GM23248 (cell line): ENCODE data around the gene FAM162B. TPM values are rescaled to one million over a fixed set of nuclear protein-coding genes. Genes with fewer than 3 reads are reported as not detected.

Source experiments
- DNase-seq: peaks from one replicate; pipeline ENCODE4 v3.0.0-alpha.2; 2015
- H2AFZ ChIP-seq: fragments of 200-600 bp; sonication (generic); 2 replicates; pipeline ENCODE4 v1.6.1; 2016; ENCODE audit warnings: antibody characterized with exemption
- H3F3A ChIP-seq: fragments of 200-600 bp; sonication (generic); 2 replicates; pipeline ENCODE4 v1.6.1; 2016; ENCODE audit warnings: mild to moderate bottlenecking, antibody characterized with exemption, mixed run types; ENCODE audit not compliant: insufficient read depth
- H3K27ac ChIP-seq: fragments of 200-600 bp; sonication (generic); 2 replicates; pipeline ENCODE4 v1.5.1; 2016; ENCODE audit warnings: mild to moderate bottlenecking
- H3K27me3 ChIP-seq: fragments of 200-600 bp; sonication (generic); replicated peaks from 2 replicates; pipeline ENCODE4 v1.6.1; 2016; ENCODE audit warnings: mild to moderate bottlenecking; ENCODE audit not compliant: insufficient read depth
- H3K36me3 ChIP-seq: fragments of 200-600 bp; sonication (generic); 2 replicates; pipeline ENCODE4 v1.6.1; 2016; ENCODE audit warnings: low read depth, mild to moderate bottlenecking
- H3K4me1 ChIP-seq: fragments of 200-600 bp; sonication (generic); 2 replicates; pipeline ENCODE4 v1.6.1; 2016; ENCODE audit warnings: mild to moderate bottlenecking; ENCODE audit not compliant: insufficient read depth
- H3K4me2 ChIP-seq: fragments of 200-600 bp; sonication (generic); one replicate; pipeline ENCODE4 v1.6.1; 2016; ENCODE audit warnings: mild to moderate bottlenecking; ENCODE audit not compliant: unreplicated experiment
- H3K4me3 ChIP-seq: fragments of 200-600 bp; sonication (generic); 2 replicates; pipeline ENCODE4 v1.5.1; 2016; ENCODE audit warnings: mild to moderate bottlenecking
- H3K79me2 ChIP-seq: fragments of 200-600 bp; sonication (generic); 2 replicates; pipeline ENCODE4 v1.6.1; 2016; ENCODE audit warnings: mild to moderate bottlenecking; ENCODE audit not compliant: insufficient read depth
- H3K9ac ChIP-seq: fragments of 200-600 bp; sonication (generic); 2 replicates; pipeline ENCODE4 v1.6.1; 2016; ENCODE audit warnings: mild to moderate bottlenecking
- H3K9me2 ChIP-seq: fragments of 200-600 bp; sonication (generic); 2 replicates; pipeline ENCODE4 v1.6.1; 2016; ENCODE audit warnings: mixed run types, mild to moderate bottlenecking, moderate library complexity; ENCODE audit not compliant: insufficient read depth
- H3K9me3 ChIP-seq: fragments of 200-600 bp; sonication (generic); one replicate; pipeline ENCODE4 v1.6.1; 2017; ENCODE audit warnings: low read depth
- H4K20me1 ChIP-seq: fragments of 200-600 bp; sonication (generic); 2 replicates; pipeline ENCODE4 v1.6.0; 2016; ENCODE audit not compliant: insufficient read depth
- EZH2 ChIP-seq: fragments of 200-600 bp; sonication (generic); IDR thresholded peaks from 2 replicates; pipeline ENCODE4 v1.6.1; 2018; ENCODE audit warnings: antibody characterized with exemption, mild to moderate bottlenecking; ENCODE audit not compliant: insufficient read depth, poor library complexity, severe bottlenecking
- EZH2phosphoT487 ChIP-seq: fragments of 200-600 bp; sonication (generic); IDR thresholded peaks from 2 replicates; pipeline ENCODE4 v1.6.1; 2018; ENCODE audit warnings: antibody characterized with exemption, moderate library complexity, mild to moderate bottlenecking, low read depth; ENCODE audit not compliant: insufficient read depth
- WGBS, 2 experiments: methylation state at CpG; one replicate each; pipeline ENCODE4 v1.1.6; 2015 to 2017; ENCODE audit warnings: low lambda C conversion rate in 2 of 2, low coverage in 1 of 2; ENCODE audit errors: missing lambda C conversion rate in 2 of 2; 5-methylcytosine and 5-hydroxymethylcytosine counted together
- in situ Hi-C: fragments of 300-500 bp; cut with MboI; formaldehyde crosslinking; loops from 2 replicates; pipeline ENCODE4 v1.15.0; 2020
- polyA plus RNA-seq: library from polyadenylated mRNA; unstranded; fragments of >200 nt; fragmentation: Nextera tagmentation; extraction: Ambion mirVana; gene quantifications from 2 replicates; pipeline ENCODE4 v1.2.1, GENCODE V29; 2016
- total RNA-seq: library from RNA; depleted of rRNA; stranded (reverse); fragments of >200 nt; shearing (Covaris generic); gene quantifications from 2 replicates; pipeline ENCODE4 v1.2.3, GENCODE V29; 2014

FAM162B gene
- total and polyA plus RNA-seq, 2 experiments from 2014 or later: not detected

- Histone ChIP-seq H3K9ac (no peak overlapping the region), H3K27me3 (no peaks in the 10 kb centered on the region), H2AFZ (no peak overlapping the region), H3K4me3 (no peak overlapping the region), H3F3A (no peaks in the 10 kb centered on the region), H3K4me1 (no peaks in the 10 kb centered on the region), H3K36me3 (no peaks in the 10 kb centered on the region), H3K27ac (no peak overlapping the region), H4K20me1 (no peaks in the 10 kb centered on the region), H3K9me2 (no peaks in the 10 kb centered on the region), H3K4me2 (no peak overlapping the region), H3K79me2 (no peaks in the 10 kb centered on the region), H3K9me3 (no peaks in the 10 kb centered on the region)
- 34 to 37% methylated on average over 1 of the region's 1 CpG for WGBS, 2 experiments
- no peak for TF ChIP-seq EZH2phosphoT487
- TF ChIP-seq EZH2: no peak
- DNase-seq: no peak
- in situ Hi-C loops: no loop called here
Measured at GRCh38 chr6:116773886-116774285, 8.4 kb upstream of the FAM162B start.

- H2AFZ ChIP-seq: no peak overlapping the region
- 25 to 29% methylated on average over 1 of the region's 1 CpG for WGBS, 2 experiments
- no peaks in the 10 kb centered on the region for H3K9me2 ChIP-seq
- no peak overlapping the region for H3K9ac ChIP-seq
- no peaks in the 10 kb centered on the region for H4K20me1 ChIP-seq
- no peaks in the 10 kb centered on the region for H3K9me3 ChIP-seq
- in situ Hi-C loops: no loop called here
- no peak overlapping the region for H3K27ac ChIP-seq
- no peaks in the 10 kb centered on the region for H3K27me3 ChIP-seq
- H3K4me3 ChIP-seq: no peak overlapping the region
- DNase-seq: no peak
- H3F3A ChIP-seq: no peaks in the 10 kb centered on the region
- H3K79me2 ChIP-seq: no peaks in the 10 kb centered on the region
- no peaks in the 10 kb centered on the region for H3K36me3 ChIP-seq
- H3K4me2 ChIP-seq: no peak overlapping the region
- no peaks in the 10 kb centered on the region for H3K4me1 ChIP-seq
- TF ChIP-seq EZH2phosphoT487 (no peak), EZH2 (no peak)
Measured at GRCh38 chr6:116772450-116772849, 6.9 kb upstream of the FAM162B start.

GRCh38 chr6:116767715-116768114 is 2.2 kb upstream of the FAM162B start:
- Histone ChIP-seq H2AFZ (no peak overlapping the region), H3K9me3 (no peaks in the 10 kb centered on the region), H3K9ac (no peak overlapping the region), H3K79me2 (no peaks in the 10 kb centered on the region), H3K27ac (no peak overlapping the region), H3K9me2 (no peaks in the 10 kb centered on the region), H3K4me2 (no peak overlapping the region), H3F3A (no peaks in the 10 kb centered on the region), H4K20me1 (no peaks in the 10 kb centered on the region), H3K36me3 (no peaks in the 10 kb centered on the region), H3K4me1 (no peaks in the 10 kb centered on the region), H3K27me3 (peaks cover 22% of the 10 kb centered on the region), H3K4me3 (no peak overlapping the region)
- no peak for DNase-seq
- TF ChIP-seq EZH2: no peak
- no peak for TF ChIP-seq EZH2phosphoT487
- in situ Hi-C loops: no loop called here
- 18 to 23% methylated on average over 2 of the region's 2 CpGs for WGBS, 2 experiments

GRCh38 chr6:116766506-116767176 is 1.1 kb upstream of the FAM162B start:
- Histone ChIP-seq H3K4me2 (no peak overlapping the region), H3K27me3 (peaks cover 22% of the 10 kb centered on the region), H3K9ac (no peak overlapping the region), H3K27ac (no peak overlapping the region), H3K4me1 (no peaks in the 10 kb centered on the region), H3K36me3 (no peaks in the 10 kb centered on the region), H3K9me2 (no peaks in the 10 kb centered on the region), H3K9me3 (no peaks in the 10 kb centered on the region), H4K20me1 (no peaks in the 10 kb centered on the region), H3K4me3 (no peak overlapping the region), H3F3A (no peaks in the 10 kb centered on the region), H3K79me2 (no peaks in the 10 kb centered on the region), H2AFZ (no peak overlapping the region)
- no peak for TF ChIP-seq EZH2
- TF ChIP-seq EZH2phosphoT487: no peak
- 80 to 84% methylated on average over 5 of the region's 5 CpGs for WGBS, 2 experiments
- in situ Hi-C loops: no loop called here
- no peak for DNase-seq

GRCh38 chr6:116764629-116764960 is 924 bp downstream of the FAM162B start:
- H3K4me1 ChIP-seq: no peaks in the 10 kb centered on the region
- no peaks in the 10 kb centered on the region for H3K9me3 ChIP-seq
- H3K27me3 ChIP-seq: peaks cover 22% of the 10 kb centered on the region
- peak overlapping the region; percentile 64 for H3K4me3 ChIP-seq
- no peak for DNase-seq
- H3K9me2 ChIP-seq: no peaks in the 10 kb centered on the region
- TF ChIP-seq EZH2phosphoT487 (no peak), EZH2 (no peak)
- no peaks in the 10 kb centered on the region for H4K20me1 ChIP-seq
- H3K27ac ChIP-seq: no peak overlapping the region
- no peaks in the 10 kb centered on the region for H3K79me2 ChIP-seq
- in situ Hi-C loops: no loop called here
- WGBS, 2 experiments: 61 to 64% methylated on average over 10 to 19 of the region's 19 CpGs
- H3F3A ChIP-seq: no peaks in the 10 kb centered on the region
- H2AFZ ChIP-seq: peak overlapping the region; percentile 62
- no peak overlapping the region for H3K9ac ChIP-seq
- peak overlapping the region; percentile 62 for H3K4me2 ChIP-seq
- H3K36me3 ChIP-seq: no peaks in the 10 kb centered on the region
